HG02970 (cell line): ENCODE results near the gene L3MBTL4.
"Not testable (repeated sequence)": the region's sequence is repeated elsewhere in the genome, so short reads cannot be mapped to it uniquely, and the experiment has no call there.

ENCODE experiments used
- ATAC-seq: cut with Tn5 transposase; IDR thresholded peaks from one replicate; pipeline ENCODE4 v1.9.1; 2021; ENCODE audit warnings: mild to moderate bottlenecking, moderate library complexity, moderate number of reproducible peaks; ENCODE audit not compliant: unreplicated experiment, low FRiP score

The L3MBTL4 gene

DNA sequence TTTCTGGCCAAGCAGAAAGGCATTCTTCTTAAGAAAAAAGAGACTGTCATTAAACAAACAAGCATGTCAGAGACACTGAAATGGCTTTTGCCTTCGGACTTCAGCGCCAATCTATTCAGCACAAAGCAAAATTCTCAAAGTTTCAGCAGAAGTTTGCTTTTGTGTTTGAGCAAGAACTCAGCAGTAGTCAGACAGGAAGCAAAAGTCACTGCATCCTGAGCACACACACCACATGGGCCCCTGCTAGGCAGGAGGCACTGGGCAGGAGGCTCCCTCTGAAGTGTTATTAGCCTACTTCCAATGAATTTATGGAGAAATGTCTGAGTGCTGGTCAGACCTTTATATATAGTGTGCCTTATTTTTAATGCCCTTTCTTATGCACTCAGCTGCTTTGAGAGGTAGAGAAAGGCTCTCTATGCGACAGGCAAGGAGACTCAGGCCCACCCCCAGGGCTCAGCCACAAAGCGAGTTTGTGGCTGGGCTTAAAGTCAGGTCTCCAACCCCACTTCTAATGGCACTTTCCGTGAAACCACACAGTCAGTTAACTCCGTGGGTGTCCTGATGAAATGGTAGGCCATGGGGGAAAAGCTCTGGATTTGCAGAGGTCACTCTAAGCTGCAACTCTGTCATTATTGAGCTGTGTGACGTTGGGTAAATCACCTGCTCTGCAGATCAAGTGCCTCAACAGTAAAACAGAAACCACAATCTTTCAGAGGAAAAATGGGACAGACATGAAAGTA lies 358.4 kb downstream of the L3MBTL4 start:
- no peak for ATAC-seq

DNA sequence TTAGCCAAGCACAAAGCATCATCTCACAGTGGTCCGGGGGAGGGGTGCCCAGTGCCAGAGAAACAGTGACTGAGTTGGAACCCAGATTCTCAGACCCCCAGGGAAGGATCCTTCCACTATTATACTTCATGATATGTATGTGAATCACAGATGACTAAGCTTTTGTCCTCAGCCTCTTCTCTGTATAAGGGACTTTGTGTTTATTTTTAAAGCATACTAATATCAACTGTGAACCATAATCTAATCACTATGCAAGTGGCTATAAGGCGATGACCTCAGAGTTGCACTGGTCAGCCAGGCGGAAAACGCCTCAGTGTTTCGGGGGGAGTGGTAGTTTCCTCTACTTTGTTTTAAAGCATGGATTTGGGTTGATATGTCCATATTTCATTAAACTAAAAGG lies 359.0 kb downstream of the L3MBTL4 start:
- no peak for ATAC-seq

DNA sequence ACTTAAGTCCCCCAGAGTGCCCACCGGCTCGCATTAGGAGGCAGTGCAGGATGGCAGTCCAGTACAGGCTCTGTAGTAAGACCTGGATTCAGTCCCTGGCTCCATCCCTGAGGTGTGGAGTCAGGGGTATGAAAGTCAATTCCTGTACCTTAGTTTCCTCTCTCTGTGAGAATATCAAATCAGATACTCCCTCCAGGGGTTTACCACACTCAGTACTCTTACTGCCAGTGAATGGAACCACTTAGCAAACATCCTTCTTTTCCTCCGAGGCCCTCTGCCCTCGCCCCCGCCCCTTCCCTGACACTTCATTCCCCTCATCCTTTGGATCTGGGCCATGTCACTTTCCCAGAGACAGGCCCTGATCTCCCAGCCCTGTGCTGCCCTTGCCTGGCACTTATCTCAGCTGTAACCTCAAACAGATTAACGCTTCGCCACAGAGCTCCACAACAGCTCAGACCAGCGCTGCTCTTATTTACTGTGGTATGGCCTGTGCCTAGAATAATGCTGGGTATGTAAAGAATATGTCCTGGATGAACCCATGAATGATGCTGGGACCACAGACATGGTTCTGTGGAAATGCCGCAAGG lies 360.4 kb downstream of the L3MBTL4 start:
- no peak for ATAC-seq

DNA sequence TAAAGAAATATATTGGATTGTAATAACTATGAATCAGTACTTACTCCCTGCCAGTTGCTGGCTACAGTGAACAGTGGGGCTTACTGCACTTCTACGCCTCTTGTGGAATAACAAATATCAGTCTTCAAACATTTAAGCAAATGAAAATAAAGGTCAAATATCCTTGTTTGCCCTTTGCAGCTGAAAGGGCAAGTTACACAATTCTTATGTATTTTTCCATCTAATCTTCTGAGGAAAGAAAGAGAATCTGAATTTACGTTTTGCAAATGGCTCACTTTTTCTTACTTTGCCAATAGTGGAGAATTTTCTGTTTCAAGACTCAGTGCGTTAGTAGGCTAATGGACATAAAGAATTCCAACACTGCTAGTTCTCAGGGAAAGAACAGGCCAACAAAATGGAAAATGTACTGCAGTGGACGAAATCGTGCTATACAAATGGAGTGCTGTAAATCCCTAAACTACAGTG lies 362.2 kb downstream of the L3MBTL4 start:
- no peak for ATAC-seq

DNA sequence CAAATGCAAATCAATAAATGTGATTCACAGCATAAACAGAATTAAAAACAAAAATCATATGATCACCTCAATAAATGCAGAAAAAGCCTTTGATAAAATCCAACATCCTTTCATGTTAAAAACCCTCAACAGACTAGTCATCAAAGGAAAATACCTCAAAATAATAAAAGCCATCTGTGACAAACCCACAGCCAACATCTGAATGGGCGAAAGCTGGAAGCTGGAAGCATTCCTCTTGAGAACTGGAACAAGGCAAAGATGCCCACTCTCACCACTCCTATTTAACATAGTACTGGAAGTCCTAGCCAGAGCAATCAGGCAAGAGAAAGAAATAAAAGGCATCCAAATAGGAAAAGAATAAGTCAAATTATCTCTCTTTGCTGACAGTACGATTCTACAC lies 367.1 kb downstream of the L3MBTL4 start:
- not testable (repeated sequence) for ATAC-seq

DNA sequence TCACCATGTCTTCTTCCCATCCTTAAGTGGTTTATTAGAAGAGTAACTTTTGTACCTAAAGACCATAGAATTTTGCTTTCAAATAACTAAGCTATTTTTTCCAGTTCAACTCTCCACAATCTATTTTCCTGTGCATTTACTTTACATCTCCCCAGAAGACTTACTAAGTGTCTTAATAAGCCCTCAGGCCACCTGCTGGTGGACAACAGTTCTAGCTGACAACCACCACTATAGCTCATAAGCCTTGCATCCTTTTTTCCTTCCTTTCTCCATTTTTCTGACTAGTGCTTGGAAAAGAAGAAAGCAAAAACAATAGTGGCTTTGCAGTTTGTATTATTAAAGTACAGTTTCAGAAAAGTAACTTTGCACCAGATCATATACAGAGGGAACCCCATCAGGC lies 369.9 kb downstream of the L3MBTL4 start:
- no peak for ATAC-seq

DNA sequence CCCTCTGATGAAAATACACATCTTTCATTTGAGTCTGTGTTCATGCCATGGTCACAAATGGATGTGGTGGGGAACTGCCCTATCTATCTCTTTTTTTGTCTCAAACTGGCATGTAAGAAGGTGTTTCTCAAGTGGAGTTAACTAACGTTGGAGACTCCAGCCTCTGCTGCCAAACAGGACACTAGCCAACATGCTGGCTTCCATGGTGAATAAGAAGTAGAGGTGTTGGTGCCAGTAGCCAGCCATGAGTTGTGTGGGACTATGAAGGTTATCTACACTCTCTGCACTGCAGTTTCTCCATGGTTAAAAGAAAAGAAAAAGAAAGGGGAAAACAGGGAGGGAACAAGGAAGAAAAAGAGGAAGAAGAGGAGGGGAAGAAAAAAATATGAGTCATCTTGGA lies 370.4 kb downstream of the L3MBTL4 start:
- ATAC-seq: no peak

DNA sequence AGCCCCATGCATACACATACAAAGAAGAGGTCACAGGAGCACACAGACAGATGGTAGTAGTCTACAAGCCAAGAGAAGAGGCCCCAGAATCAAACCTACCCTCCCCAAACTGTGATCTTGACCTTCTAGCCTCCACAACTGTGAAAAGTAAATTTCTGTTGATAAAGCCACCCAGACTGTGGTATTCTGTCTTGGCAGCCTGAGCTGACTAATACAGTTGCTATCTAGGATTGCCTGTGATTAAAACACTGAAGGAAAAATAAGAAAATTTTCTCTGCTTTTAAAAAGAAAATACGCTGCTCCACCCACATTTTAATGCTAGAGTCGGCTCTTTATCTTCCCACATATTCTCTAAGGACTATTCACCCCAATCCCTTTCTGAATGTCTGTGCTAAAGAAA lies 375.7 kb downstream of the L3MBTL4 start:
- ATAC-seq: no peak

DNA sequence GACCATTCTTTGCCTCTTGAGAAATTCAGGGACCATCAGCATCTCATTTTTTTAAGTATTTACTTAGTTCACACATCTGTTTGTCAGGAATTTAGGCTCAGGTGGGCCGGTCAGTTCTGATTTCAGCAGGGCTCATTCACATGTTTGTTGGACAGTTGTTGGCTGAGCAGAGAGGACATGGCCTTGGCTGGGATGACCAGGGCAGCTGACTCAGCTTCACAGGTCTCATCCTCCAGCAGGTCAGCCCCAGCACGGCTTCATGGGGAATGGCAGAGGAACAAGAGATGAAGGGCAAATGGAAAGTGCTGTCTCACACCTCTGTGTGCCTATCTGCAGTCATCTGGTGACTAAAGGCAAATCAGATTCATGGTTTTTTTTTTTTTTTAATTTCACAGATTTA lies 383.3 kb downstream of the L3MBTL4 start:
- no peak for ATAC-seq

DNA sequence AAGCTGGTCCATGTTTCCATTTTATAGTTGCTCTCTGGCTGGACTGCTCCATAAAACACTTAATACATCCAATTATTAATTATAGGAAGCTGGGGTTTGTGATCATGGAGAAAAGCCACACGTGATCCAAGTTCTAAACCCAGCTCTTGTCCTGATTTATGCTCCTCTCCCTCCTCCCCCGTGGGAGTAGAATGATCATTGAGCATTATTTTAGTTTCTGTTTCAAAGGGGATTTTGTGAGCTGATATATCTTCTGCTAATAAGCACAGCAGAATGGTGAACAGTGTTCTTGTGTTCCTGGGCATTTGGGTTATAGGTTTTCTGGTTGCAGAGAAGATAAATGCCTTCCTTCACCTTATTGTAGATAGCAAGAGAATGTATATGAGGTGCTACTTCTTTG lies 383.7 kb downstream of the L3MBTL4 start:
- no peak for ATAC-seq

DNA sequence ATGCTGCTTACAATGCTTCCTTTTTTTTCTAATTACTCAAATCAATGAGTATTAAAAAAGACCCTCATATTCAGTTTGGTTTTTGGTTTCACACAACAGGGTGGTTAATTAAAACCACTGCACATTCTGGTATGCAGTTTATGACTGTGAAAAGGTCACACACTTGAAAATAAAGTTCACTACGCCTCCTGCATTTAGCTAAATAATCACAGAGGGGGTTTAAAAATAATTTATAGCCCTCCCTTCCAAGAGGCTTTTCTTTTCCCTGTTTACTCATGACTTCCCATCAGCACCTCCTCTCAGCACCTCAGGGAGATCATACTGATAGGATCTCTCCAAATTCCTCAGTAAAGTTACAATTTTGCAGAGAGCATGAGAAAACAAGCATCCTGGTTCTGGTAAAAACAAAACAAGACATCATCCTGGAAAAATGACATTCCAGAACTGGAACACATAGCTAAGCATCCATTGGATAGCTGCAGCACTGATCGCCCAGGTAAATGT lies 389.9 kb downstream of the L3MBTL4 start:
- ATAC-seq: no peak

DNA sequence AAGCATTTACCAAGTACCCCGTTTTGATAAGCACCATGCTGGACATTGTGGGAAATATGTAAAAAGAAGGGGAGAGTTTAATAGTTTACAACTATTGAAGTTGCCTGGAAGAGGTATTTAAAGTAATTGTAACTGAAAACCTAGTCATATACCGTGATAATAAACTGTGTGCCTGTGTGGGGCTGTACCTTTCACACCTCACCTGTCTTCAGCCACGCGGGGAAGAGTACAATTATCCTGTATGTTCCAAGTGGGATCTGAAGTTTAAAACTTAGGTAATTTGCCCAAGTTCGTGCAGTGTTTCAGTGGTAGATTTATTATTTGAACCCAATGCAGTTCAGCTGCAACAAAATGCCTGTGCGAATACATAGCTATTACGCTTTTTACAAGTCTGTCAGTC lies 391.2 kb downstream of the L3MBTL4 start:
- no peak for ATAC-seq

DNA sequence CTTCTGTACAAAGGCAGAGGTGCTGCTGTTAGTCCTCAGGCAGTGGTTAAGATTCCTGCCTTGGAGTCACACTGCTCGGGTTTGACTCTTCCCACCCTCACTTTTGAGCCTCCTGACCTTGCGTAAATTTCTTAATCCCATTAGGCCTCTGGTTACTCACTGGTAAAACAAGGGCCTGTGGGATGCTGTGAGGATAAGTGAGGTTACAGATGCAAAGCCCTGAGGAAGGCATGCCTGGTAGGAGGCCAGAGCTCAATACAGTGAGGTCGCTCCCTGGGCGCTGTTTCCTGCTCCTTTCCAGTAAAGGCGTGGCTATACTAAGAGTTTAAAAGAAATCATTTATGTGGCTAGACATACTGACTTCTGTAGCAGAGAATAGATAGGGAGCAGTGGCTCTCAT lies 391.9 kb downstream of the L3MBTL4 start:
- ATAC-seq: no peak

DNA sequence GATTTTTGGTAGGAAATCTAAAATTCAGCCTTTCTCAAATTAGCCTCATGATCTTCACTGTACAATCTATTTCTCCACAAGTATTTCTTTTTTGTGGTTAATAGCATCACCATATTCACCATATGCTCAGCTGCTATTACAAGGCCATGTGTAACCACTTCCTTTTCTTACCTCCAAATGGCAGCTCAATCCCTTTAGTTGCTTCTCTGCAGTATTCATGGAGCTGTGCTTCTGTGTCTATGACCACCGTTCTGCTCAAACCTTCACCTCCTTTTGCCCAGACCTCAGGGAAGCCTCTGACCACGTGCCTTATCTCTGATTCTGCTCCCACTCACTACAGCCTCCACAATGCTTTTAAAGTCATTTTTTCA lies 392.7 kb downstream of the L3MBTL4 start:
- ATAC-seq: no peak

DNA sequence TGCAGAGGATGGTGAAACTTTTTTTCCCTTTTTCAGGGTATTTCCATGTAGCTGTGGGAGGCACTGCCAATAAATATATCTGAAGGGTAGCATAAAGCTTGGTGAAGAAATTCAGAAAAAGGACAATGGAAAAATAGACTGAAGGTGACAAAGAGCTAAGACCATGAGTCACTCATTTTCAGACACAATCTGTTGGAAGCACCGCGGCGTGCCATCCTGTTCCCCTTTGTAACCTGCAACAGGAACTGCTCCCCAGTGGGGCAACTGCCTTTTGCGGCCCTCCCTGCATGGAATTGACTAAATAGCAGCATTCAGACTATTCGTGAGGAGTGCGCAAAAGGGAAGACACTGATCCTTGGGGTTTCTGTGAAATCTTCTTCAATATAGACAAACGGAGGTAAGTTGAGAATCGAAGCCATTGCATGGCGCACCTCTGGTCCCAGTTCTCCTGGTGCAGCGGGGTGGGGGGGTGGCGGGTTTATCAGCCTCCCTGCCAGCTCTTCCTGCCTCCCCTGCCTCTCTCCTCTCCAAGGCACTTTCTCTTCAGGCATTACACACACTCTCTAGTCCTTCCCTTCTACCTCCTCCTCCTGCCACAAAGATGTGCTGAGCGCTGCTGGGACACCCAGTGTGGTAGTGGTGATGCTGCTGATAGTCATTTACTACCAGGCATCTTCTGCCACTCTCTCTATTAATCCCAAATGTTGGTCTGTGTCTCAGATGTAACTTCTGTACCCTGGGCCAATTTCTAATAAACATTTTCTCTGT lies 393.2 kb downstream of the L3MBTL4 start:
- ATAC-seq: no peak

DNA sequence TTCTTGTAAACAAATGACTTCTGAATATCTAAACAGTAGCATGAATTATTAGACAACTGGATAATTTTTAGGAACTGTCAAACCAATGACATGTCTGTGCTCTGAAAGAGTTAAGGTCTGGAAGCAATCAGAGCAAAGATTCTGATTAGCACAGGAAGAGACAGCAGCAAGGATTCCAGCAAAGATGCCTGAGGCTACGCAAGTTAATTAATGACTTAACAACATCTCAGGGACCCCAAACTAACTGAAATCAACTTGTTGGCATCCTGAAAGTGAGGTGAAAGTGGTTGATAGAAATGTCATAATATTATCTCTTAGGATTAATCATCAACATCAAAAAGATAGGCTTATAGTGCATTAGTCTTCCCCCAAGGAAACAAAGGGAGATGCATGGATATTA lies 396.0 kb downstream of the L3MBTL4 start:
- ATAC-seq: no peak

DNA sequence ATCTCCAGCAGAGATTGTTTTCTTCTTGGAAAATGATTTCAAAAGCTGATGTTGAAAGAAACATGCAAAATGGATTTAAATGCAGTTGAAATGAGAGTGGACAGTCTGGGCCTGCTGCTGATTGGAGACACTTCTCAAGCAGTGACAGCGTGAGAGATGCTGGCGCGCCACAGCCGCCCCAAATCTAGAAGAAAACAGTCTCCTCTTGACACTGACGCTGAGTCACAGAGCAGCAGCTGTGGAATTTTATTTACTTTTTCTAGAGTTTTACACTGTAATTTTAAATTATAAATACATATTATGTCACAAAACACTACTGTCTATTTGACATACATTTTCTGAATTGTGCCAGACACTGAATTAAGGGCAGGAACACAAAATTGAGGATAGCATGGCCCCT lies 397.5 kb downstream of the L3MBTL4 start:
- no peak for ATAC-seq

DNA sequence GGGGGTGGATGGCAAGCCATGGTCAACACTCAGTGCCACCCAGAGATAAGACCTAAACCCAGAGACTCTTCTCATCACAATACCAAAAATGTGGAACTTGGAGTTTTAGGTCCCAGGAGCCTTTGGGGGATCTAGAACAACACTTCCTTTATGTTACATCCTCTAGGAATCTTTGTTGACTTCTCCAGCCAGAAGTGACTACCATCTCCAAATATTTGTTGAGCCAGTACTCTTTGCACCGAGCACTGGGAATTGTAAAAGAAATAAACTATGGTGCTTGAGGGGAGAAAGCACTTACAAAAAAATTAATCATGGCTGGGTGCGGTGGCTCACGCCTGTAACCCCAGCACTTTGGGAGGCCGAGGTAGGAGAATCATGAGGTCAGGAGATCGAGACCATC lies 399.3 kb downstream of the L3MBTL4 start:
- no peak for ATAC-seq

DNA sequence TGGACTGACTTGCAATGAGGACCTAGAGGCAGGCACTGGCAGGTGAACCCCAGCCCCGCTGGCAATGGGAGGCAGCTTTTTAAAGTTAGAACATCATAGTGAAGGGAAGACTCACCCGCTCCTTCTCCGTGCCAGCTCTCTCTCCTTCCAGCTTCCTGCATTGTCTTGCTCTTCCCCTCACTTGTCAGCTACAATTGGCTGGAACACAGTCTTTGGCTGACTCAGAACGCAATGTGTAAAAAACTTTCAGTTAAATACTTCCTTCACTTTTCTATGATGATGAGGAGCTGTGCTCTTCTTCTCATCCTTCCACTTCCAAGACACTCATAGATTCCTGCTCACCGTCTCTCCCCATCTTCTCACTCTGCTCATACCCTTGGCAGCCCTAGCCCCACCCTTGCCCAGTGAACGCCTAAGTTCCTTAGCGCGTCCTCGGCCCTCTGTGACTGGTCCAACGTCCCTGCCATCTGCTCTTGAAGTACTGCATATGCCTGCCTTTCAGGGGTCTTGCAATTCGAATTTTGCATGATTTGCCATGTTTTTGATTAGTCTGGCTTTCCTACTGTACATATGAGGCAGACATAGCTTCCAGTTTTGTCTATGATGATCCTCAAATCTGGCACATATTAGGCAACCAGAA lies 401.4 kb downstream of the L3MBTL4 start:
- ATAC-seq: no peak

DNA sequence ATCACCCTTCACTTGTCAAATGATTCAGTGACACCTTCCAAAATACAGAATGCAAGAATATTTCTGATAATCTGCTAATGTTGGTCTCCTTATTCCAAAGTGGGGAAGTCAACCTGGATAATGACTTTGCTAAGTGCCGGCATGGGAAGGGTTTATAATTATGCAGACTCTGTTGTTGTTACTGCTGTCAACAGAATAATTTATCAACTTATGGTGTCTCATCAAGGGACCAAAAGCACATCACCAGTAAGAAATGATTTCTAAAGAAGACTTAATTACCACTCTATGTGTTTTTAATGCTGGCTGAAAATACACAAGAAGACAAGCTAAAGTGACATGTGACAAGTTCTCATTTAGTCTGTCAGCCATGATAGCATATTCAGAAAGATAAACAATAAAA lies 403.8 kb downstream of the L3MBTL4 start:
- ATAC-seq: no peak

DNA sequence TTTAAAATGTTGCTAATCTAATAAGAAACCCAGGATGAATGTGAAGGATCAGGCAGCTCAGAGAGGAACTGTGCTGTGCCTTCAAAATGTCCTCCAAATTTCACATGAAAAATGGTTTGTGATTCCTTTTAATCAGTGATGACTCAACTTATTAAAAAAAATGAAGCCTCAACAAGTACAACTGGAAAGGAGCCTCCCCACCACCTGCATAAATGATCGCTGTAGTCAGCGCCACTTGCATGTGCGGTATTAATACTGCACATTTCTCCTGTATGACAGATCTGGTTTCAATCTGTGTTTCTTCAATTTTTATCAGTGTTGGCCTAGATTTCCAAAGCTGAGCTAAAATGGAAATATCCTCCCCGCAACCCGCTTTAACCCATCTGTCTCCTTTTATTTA lies 404.4 kb downstream of the L3MBTL4 start:
- ATAC-seq: no peak
